Amniotic epithelial cell (primary cell): ENCODE measurements around the gene FXYD5.

Source experiments
- DNase-seq: peaks from one replicate; pipeline ENCODE4 v3.0.0-alpha.2; 2010; ENCODE audit warnings: low read depth

The FXYD5 gene

GRCh38 chr19:35120492-35120891 is 34.0 kb upstream of the FXYD5 start:
- DNase-seq, result peak; percentile 16

GRCh38 chr19:35120898-35121297 is 33.6 kb upstream of the FXYD5 start:
- no peak for DNase-seq

- no peak for DNase-seq
Observed at GRCh38 chr19:35122687-35123551, 31.6 kb upstream of the FXYD5 start.

GRCh38 chr19:35123573-35123972 is 31.0 kb upstream of the FXYD5 start:
- DNase-seq, result no peak

GRCh38 chr19:35124098-35125060 is 30.2 kb upstream of the FXYD5 start:
- peak; percentile 71 for DNase-seq

- DNase-seq, result no peak
Observed at GRCh38 chr19:35125270-35125717, 29.2 kb upstream of the FXYD5 start.

- DNase-seq, result no peak
Observed at GRCh38 chr19:35125749-35126623, 28.5 kb upstream of the FXYD5 start.

GRCh38 chr19:35126624-35126959 is 27.9 kb upstream of the FXYD5 start:
- DNase-seq, result no peak

- no peak for DNase-seq
Observed at GRCh38 chr19:35127871-35128270, 26.7 kb upstream of the FXYD5 start.

- DNase-seq, result no peak
Observed at GRCh38 chr19:35128398-35129057, 26.0 kb upstream of the FXYD5 start.

GRCh38 chr19:35129724-35130274 is 24.7 kb upstream of the FXYD5 start:
- peak; percentile 40 for DNase-seq

GRCh38 chr19:35130761-35131720 is 23.5 kb upstream of the FXYD5 start:
- no peak for DNase-seq

GRCh38 chr19:35132254-35132653 is 22.3 kb upstream of the FXYD5 start:
- no peak for DNase-seq

GRCh38 chr19:35133826-35134225 is 20.7 kb upstream of the FXYD5 start:
- DNase-seq, result no peak

- DNase-seq, result peak; percentile 43
Observed at GRCh38 chr19:35134601-35135242, 19.8 kb upstream of the FXYD5 start, which contains the start of gene LGI4. LGI4 (minus strand) TSS chr19:35135059; CDS start chr19:35134680, 379 bp downstream.

GRCh38 chr19:35135389-35135909 is 19.1 kb upstream of the FXYD5 start:
- peak; percentile 61 for DNase-seq

GRCh38 chr19:35136231-35136630 is 18.3 kb upstream of the FXYD5 start:
- no peak for DNase-seq

GRCh38 chr19:35136977-35137702 is 17.4 kb upstream of the FXYD5 start:
- no peak for DNase-seq
